GM11168 (cell line): ENCODE measurements around the gene CBL.

Experiments used
- in situ Hi-C: fragments of 300-500 bp; cut with MboI; formaldehyde crosslinking; loops from one replicate; pipeline ENCODE4 v1.12.0; 2022; ENCODE audit warnings: low sequenced_read_pairs; ENCODE audit not compliant: unreplicated experiment

The CBL gene

GRCh38 chr11:119320776-119321524 lies 114.8 kb downstream of the CBL start:
- in situ Hi-C loops = no loop called here

- in situ Hi-C loops = no loop called here
Measured at GRCh38 chr11:119322360-119322739, 116.2 kb downstream of the CBL start.

GRCh38 chr11:119322921-119323531 lies 116.9 kb downstream of the CBL start:
- in situ Hi-C loops = no loop called here

- in situ Hi-C loops = no loop called here
Measured at GRCh38 chr11:119323532-119324033, 117.4 kb downstream of the CBL start.

GRCh38 chr11:119324189-119324588 lies 118.0 kb downstream of the CBL start:
- in situ Hi-C loops = no loop called here

- in situ Hi-C loops = no loop called here
Measured at GRCh38 chr11:119329320-119329719, 123.2 kb downstream of the CBL start.

GRCh38 chr11:119330237-119330636 lies 124.1 kb downstream of the CBL start:
- in situ Hi-C loops = no loop called here

GRCh38 chr11:119332111-119332765 lies 126.1 kb downstream of the CBL start:
- in situ Hi-C loops = no loop called here

- in situ Hi-C loops = no loop called here
Measured at GRCh38 chr11:119334174-119334930, 128.2 kb downstream of the CBL start, which contains the start of gene RNF26. TSS of gene RNF26 (plus strand) at chr11:119334527. CDS start at chr11:119335123, 596 bp downstream.

- in situ Hi-C loops = no loop called here
Measured at GRCh38 chr11:119335091-119335654, 129.0 kb downstream of the CBL start.

GRCh38 chr11:119335655-119336543 lies 129.8 kb downstream of the CBL start:
- in situ Hi-C loops = no loop called here

GRCh38 chr11:119336744-119337469 lies 130.8 kb downstream of the CBL start:
- in situ Hi-C loops = no loop called here

- in situ Hi-C loops = no loop called here
Measured at GRCh38 chr11:119337581-119338317, 131.6 kb downstream of the CBL start.

- in situ Hi-C loops = no loop called here
Measured at GRCh38 chr11:119338318-119338890, 132.3 kb downstream of the CBL start.

- in situ Hi-C loops = no loop called here
Measured at GRCh38 chr11:119338965-119339588, 132.9 kb downstream of the CBL start.

GRCh38 chr11:119339589-119340334 lies 133.6 kb downstream of the CBL start:
- in situ Hi-C loops = no loop called here
